ENCODE measurements around the gene GYPB. TPM values are rescaled to one million over a fixed set of nuclear protein-coding genes. Genes with fewer than 3 reads are reported as not detected.

Gene GYPB
- total RNA-seq (2022; extraction: Qiagen RNA extraction; ENCODE audit: low read depth) = not detected in 5 replicates

DNA sequence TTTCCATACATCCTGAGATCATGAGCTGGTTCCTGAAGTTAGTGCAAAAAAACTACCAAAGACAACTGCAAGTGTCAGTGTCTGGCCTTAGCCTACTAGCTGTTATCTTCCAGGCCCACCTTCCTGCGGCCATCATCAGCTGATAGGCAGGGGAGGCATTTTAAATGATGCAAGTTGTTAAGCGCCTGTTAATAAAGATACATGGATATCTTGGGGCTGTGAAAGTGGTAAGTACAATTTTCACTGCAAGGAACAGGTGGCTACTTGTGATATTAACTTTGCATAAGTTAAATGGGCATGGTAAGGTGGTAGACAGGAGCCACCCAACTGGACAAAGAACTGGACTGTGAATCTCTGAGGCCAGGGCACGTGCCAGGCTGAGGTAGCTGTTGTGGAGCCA is at the start of gene GYPB:
TSS of gene GYPB (minus strand) at position 104 of the 400 bp plus-strand sequence. CDS start at position 11, 93 bp downstream.

Other genes starting within 250 kb of the GYPB start
- gene GYPE, start 113.8 kb downstream of the GYPB start, total RNA-seq (2022; extraction: Qiagen RNA extraction; ENCODE audit: low read depth) = not detected in 5 replicates
- not detected in 5 replicates for gene GYPA, start 121.3 kb upstream of the GYPB start, total RNA-seq (2022; extraction: Qiagen RNA extraction; ENCODE audit: low read depth)